LHCN-M2 (cell line): ENCODE data around the gene LEFTY2. TPM values are rescaled to one million over a fixed set of nuclear protein-coding genes. Genes with fewer than 3 reads are reported as not detected.
"Not testable (repeated sequence)": the region's sequence is repeated elsewhere in the genome, so short reads cannot be mapped to it uniquely, and the experiment has no call there.

Experiments
- DNase-seq: peaks from one replicate; pipeline ENCODE4 v3.0.0-alpha.2; 2012; ENCODE audit warnings: low read depth
- total RNA-seq: library from RNA; depleted of rRNA; stranded (reverse); fragments of >200 nt; gene quantifications from 2 replicates; pipeline ENCODE4 v1.2.3, GENCODE V29; 2014

Gene LEFTY2
- total RNA-seq, 1 experiment from 2014 or later = not detected

GRCh38 chr1:225953315-225953714 lies 12.3 kb upstream of the LEFTY2 start:
- no peak for DNase-seq

DNA sequence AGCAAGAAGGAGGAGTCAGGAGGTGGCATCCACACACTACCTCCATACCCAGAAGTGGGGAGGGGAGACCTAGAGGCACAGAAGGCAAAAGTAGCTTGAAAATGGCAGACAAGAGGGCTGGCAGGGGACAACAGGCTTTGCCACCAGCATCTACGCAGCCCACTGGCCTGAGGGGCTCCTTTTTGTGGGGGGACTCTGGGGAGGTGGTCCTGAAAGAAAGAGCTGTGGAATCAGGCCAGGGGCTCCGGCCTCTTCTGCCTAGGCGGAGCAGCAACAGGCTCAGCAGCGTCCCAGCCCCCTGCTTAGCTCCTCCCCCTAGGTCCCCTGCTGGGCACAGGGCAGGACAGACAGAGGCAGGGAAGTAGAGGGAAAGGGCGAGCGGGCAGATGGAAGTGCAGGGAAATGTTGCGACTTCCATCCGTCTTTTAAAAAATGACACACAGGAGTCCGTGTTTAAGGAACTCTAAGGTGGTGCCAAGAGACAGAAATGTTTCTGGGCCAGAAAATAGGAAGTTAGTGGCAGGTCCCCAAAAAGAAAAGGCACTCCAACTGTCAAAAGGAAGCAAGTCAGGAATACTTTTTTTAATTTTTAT lies 10.0 kb upstream of the LEFTY2 start:
- no peak for DNase-seq

GRCh38 chr1:225949041-225949440 lies 8.0 kb upstream of the LEFTY2 start:
- no peak for DNase-seq

GRCh38 chr1:225946803-225947202 lies 5.8 kb upstream of the LEFTY2 start:
- DNase-seq = no peak

DNA sequence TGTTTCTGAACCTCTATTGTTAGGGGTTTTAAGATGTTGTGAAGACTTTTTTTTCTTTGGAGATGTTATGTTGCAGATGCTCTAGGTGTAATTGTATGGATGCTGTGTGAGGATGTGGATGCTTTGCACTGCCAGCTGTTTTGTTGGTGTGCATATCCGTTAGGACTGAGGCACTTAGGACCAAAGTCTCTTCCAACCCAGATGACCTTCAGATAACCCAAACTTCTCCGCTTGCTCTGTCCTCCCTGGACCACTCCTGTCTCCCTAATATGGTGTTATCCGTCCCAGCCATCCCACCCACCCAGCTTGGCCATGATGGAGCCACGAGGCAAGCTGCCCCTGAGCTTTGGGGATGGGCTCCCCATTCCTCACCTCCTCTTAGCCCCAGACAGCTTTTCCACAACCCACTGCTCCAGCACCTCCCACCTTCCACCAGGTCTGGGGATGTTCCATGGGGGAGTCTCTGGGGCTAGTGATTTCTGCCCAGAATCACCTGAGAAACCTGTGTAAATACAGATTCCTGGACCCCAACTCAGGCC lies 5.1 kb upstream of the LEFTY2 start:
- no peak for DNase-seq

DNA sequence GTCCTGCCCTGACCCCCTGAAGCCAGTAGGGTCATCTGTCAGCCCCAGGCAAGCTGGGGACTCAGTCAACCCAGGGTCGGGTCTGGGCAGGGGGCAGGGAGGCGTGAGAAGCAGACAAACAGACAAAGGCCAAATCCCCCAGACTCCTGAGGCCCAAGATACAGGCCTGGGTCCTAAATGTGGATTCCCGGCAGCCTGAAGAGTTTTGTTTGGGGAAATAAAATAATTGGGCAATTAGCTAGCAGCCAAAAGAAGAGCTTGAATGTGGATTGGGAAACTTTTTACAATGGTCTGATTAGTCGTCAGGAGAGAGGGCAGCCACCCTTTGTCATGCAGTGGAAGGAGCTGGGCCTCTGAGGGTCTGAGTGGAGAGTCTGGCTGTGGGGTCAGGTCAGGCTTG lies 4.5 kb upstream of the LEFTY2 start:
- DNase-seq = no peak

DNA sequence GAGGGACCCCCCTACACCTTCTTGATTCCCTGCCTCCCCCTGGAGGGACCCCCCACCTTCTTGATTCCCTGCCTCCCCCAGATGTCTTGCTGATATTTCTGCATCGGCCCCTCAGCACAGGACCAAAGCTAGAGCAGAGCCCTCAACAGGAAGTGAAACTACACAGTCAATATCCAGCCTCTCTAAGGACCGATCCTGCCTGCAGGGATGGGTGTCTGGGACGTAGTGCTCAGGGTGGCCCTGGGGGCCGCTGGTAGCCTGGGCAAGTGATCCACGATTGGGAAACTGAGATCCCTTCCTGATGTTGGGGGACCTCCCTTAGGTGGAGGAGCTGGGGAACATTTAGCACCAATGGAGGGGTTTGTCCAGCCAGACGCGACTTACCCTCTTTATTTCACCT lies 3.9 kb upstream of the LEFTY2 start:
- no peak for DNase-seq

DNA sequence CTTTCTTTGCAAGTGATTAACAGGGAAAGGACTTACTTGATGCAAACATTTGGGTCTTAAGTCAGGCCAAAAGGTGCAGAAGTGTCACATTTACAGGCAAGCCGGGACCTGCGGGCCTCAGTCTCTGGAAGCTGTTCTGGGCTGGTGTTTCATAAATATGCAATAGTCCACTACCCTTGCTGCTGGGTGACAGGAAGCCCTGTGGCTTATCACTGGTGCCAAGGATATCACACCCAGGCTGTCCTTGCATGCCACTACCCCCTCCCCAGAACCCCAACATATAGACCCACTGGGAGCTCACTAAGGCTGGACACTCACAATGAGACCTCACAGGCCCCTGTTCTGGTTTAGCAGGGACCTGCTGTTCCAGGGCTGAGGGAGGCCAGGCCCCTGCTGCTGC lies 3.4 kb upstream of the LEFTY2 start:
- DNase-seq = no peak

GRCh38 chr1:225943582-225943981 lies 2.6 kb upstream of the LEFTY2 start:
- no peak for DNase-seq

GRCh38 chr1:225942574-225942973 lies 1.6 kb upstream of the LEFTY2 start:
- no peak for DNase-seq

GRCh38 chr1:225941942-225942222 lies 862 bp upstream of the LEFTY2 start:
- no peak for DNase-seq

GRCh38 chr1:225940385-225941151 lies 452 bp downstream of the LEFTY2 start:
- DNase-seq = no peak

DNA sequence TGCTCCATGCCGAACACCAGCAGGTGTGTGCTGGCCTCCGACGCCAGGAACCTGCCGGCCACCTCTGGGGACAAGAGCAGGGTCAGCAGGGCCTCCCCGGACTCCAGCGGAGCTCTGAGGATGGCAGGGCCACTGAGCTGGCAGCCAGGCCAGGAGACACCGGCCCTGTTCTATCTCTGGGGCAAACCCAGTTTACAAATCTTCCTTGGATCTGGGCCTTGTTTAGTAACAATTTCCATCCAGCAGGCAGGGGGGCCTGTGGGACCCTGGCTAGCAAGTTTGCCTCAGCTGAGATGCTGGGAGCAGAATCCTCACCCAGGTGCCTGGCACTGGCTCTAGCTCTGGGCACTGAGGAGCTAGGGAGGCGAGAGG lies 1.1 kb downstream of the LEFTY2 start:
- DNase-seq = not testable (repeated sequence)

DNA sequence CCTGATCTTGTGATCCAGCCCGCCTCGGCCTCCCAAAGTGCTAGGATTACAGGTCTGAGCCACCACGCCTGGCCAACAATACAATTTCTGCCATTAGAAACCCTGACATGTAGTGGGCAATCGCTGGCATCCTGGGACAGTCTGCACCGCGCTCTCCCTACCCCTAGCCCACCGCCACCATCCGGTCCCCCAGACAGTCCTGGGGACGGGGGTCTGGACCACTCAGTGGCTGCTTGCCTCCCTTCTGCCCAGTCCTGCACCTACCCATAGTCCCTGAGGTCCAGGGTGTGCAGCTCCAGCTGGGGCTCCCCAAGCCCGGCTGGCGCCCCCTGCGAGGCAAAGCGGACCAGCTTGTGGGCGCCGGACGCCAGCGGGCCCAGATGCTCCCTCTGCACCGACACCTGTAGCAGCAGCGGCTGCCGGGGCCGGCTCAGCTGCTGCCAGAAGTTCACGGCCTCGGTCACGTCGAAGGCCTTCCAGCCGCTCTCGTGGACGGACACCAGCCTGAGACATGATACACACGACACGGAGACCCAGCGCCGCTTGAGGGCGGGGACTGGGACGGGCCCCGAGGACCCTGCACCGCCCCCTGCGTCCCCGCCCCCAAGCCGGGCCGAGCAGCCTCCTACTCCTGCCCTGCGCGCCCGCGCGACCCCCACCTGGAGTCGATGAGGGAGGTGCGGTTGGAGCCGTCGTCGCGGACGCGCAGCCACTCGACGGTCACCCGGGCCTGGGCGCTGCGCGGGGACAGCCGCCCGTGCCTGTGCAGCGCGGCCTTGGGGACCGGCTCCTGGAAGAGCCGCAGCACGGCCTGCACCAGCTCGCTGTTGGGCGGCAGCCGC lies 1.7 kb downstream of the LEFTY2 start:
- DNase-seq = not testable (repeated sequence)

- no peak for DNase-seq
These were observed 3.7 kb downstream of the LEFTY2 start for GRCh38 chr1:225937048-225937968.

DNA sequence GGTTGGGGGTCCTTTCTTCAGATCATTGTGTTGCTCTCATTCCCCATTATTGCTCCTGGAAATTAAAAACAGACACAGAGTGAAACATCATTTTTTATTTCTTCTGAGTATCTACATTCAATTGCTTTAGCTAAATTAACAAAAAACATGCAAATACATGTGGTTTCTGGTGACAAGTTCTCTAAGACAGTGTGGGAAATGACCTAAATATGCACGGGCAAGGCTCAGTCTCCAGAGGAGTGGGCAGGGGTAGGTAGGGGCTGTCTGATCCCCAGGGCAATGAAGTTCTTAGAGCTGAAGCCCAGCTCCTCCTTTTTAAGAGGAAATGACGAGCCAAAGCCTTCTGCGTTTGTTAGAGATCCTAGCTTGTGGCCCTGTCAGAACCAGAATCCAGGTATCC lies 4.5 kb downstream of the LEFTY2 start:
- no peak for DNase-seq

DNA sequence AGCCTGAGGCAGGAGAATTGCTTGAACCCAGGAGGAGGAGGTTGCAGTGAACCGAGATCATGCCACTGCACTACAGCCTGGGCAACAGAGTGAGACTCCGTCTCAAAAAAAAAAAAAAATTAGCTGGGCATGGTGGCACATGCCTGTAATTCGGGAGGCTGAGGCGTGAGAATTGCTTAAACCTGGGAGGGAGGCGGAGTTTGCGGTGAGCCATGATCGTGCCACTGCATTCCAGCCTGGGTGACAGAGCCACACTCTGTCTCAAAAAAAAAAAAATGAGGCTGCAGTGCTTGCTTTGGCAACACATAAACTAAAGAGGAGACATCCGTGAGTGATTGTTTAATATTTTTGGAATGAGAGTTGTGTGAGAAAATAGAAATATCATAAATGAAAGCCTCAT lies 4.9 kb downstream of the LEFTY2 start:
- DNase-seq = not testable (repeated sequence)

GRCh38 chr1:225934711-225935110 lies 6.3 kb downstream of the LEFTY2 start:
- DNase-seq = peak; percentile 10

DNA sequence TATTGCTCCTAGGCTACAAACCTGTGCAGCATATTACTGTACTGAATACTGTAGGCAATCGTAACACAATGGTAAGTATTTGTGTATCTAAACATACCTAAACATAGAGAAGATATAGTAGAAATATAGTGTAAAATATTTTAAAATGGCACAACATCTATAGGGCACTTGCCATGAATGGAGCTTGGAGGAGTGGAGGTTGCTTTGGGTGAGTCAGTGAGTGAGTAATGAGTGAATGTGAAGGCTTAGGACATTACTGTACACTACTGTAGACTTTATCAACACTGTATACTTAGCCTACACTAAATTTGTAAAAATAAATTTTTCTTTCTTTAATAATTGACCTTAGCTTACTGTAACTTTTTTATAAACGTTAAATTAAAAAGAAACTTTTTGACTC lies 7.9 kb downstream of the LEFTY2 start:
- peak; percentile 49 for DNase-seq

DNA sequence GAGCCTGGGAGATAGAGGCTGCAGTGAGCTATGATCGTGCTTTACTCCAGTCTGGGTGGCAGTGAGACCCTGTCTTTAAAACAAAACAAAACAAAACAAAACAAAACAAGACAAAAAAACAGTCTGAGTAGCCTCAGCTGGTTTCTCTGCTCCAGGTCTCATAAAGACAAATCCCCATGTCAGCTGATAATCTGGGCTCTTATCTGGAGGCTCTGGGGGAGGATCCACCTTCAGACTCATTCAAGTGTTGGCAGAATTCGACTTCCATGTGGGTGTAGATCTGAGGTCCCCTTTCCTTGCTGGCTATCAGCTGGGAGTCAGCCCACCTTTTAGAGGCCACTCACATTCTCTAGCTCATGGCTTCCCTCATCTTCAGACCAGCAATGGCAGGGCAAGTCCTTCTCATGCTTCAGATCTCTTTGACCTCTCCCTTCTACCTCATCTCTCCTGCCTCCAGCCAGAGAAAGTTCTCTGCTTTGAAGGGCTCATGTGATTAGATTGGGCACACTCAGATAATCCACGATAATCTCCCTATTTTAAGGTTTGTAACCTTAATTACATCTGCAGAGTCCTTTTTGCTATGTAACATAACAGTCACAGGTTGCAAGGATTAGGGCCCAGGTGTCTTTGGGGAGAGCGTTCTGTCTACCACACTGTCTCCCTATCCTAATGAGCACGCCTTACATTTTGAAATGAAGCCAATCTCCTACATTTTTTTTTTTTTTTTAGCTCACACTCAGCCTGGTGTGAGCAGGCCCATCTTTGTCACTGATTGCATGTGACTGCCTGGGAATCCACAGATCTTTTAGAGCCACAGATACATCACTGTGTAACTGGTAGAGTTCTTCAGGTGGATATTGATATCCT lies 9.5 kb downstream of the LEFTY2 start:
- DNase-seq = no peak
